ENCODE data around the gene TRMT44. TPM values are rescaled to one million over a fixed set of nuclear protein-coding genes. Genes with fewer than 3 reads are reported as not detected.

The TRMT44 gene
- total and polyA plus RNA-seq, 2 of the 4 experiments (the other 2 are of a cell fraction): 7.3 to 8.1 TPM

GRCh38 chr4:8401665-8402064, 38.9 kb upstream of the TRMT44 start:
- H2AFZ ChIP-seq (replicated peaks; ENCODE audit: low read length, poor library complexity): peak overlapping the region; percentile 67
- H3K79me1 ChIP-seq (ENCODE audit: low read depth in 1 of 2, low read length in 2 of 2): peaks cover 0 to 3% of the 10 kb centered on the region in 2 experiments; a peak in 1 of 4 replicates
- no peak overlapping the region for H3K4me2 ChIP-seq (ENCODE audit: low read depth, low read length)
- no peak overlapping the region for H3K27ac ChIP-seq (ENCODE audit: insufficient read depth, low read length)
- H2AK9ac ChIP-seq (replicated peaks; ENCODE audit: low read depth, low read length, poor library complexity): no peak overlapping the region
- no peaks in the 10 kb centered on the region for H3K9me1 ChIP-seq (ENCODE audit: insufficient read depth, low read length)
- dilution Hi-C loops (cut with HindIII; ENCODE audit: low sequenced_read_pairs, unreplicated experiment): no loop called here
- DNase-seq (no peak), ATAC-seq (ENCODE audit: low read depth) (no peak)
- no peak overlapping the region for H3K4me3 ChIP-seq (ENCODE audit: insufficient read depth, low read depth, low read length)
- H3K56ac ChIP-seq (ENCODE audit: extremely low read depth, insufficient read depth, low read length): no peak overlapping the region
- no peak overlapping the region for H3K9ac ChIP-seq (ENCODE audit: low read depth, low read length)
- POLR2A ChIA-PET (ENCODE audit: unreplicated experiment): no interaction called here
- no peaks in the 10 kb centered on the region for H3K4me1 ChIP-seq (ENCODE audit: control insufficient read depth, insufficient read depth, low read length)
- no peak overlapping the region for H4K8ac ChIP-seq (ENCODE audit: low read depth in 2 of 2, low read length in 2 of 2)
- no peak overlapping the region for H2BK5ac ChIP-seq (ENCODE audit: low read depth, low read length, poor library complexity, severe bottlenecking)
- no peak overlapping the region for H2BK15ac ChIP-seq (ENCODE audit: low read depth, low read length)
- H3K27me3 ChIP-seq (ENCODE audit: control insufficient read depth, insufficient read depth, low read length): no peaks in the 10 kb centered on the region
- BruUV-seq (replicated peaks): no TSS peak
- H2BK20ac ChIP-seq (ENCODE audit: low read depth, low read length): no peak overlapping the region
- intact Hi-C loops (cut with micrococcal nuclease): no loop called here
- H4K5ac ChIP-seq (ENCODE audit: low read depth, low read length): no peak overlapping the region
- no peak overlapping the region for H3K4ac ChIP-seq (ENCODE audit: low read depth, low read length)
- in situ Hi-C loops (cut with MboI; ENCODE audit: low sequenced_read_pairs): loop anchor here (5.0 kb wide), 2 partner anchors 159 to 224 kb away; no protein-coding TSS in a partner anchor
- 0 out of 2 replicates have a peak overlapping the region, but pooled peaks have one; percentile 15 for H2AK5ac ChIP-seq (ENCODE audit: low read depth, low read length)
- H3K18ac ChIP-seq (ENCODE audit: low read depth, low read length): no peak overlapping the region
- H3K36me3 ChIP-seq (ENCODE audit: control insufficient read depth, insufficient read depth, low read length): peaks cover 26% of the 10 kb centered on the region
- 83% methylated on average over 5 of the region's 10 CpGs; no CpG with 5 or more reads in 1 of the 2 experiments for WGBS, 2 experiments (ENCODE audit: extremely low coverage in 2 of 2, insufficient read length in 1 of 2)
- H4K91ac ChIP-seq (ENCODE audit: insufficient read depth, low read depth, low read length): no peak overlapping the region
- H4K20me1 ChIP-seq (ENCODE audit: insufficient read depth, low read length): no peaks in the 10 kb centered on the region
- no peak for TF ChIP-seq CEBPB (IDR thresholded peaks at IDR 0.05; ENCODE audit: low read depth, low read length)
- TF ChIP-seq, protein P1, sequence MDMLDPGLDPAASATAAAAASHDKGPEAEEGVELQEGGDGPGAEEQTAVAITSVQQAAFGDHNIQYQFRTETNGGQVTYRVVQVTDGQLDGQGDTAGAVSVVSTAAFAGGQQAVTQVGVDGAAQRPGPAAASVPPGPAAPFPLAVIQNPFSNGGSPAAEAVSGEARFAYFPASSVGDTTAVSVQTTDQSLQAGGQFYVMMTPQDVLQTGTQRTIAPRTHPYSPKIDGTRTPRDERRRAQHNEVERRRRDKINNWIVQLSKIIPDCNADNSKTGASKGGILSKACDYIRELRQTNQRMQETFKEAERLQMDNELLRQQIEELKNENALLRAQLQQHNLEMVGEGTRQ (IDR thresholded peaks at IDR 0.05; ENCODE audit: low read depth, low read length): no peak
- TF ChIP-seq POLR2A (IDR thresholded peaks at IDR 0.05; ENCODE audit: low read depth, low read length): no peak
- no peak for TF ChIP-seq RCOR1 (IDR thresholded peaks at IDR 0.05; ENCODE audit: insufficient replicate concordance, low read length)
- TF ChIP-seq MXI1 (IDR thresholded peaks at IDR 0.05; ENCODE audit: borderline replicate concordance, low read depth, low read length): no peak
- no peak for TF ChIP-seq RAD21 (IDR thresholded peaks at IDR 0.05; ENCODE audit: low read length)
- no peak for TF ChIP-seq MAFK (IDR thresholded peaks at IDR 0.05; ENCODE audit: low read depth, low read length)
- no peak for TF ChIP-seq MAZ (IDR thresholded peaks at IDR 0.05; ENCODE audit: borderline replicate concordance, low read depth, low read length)
- no peak for TF ChIP-seq BHLHE40 (IDR thresholded peaks at IDR 0.05; ENCODE audit: low read depth, low read length)
- no peak for TF ChIP-seq NFE2L2 (IDR thresholded peaks at IDR 0.05; ENCODE audit: low read depth, low read length)
- TF ChIP-seq RFX5 (IDR thresholded peaks at IDR 0.05; ENCODE audit: low read depth, low read length): no peak
- TF ChIP-seq FOS (IDR thresholded peaks at IDR 0.05; ENCODE audit: low read depth, low read length): no peak
- no peak for TF ChIP-seq CTCF (conservative IDR thresholded peaks at IDR 0.05; ENCODE audit: low read depth, low read length)
- H3K14ac ChIP-seq (replicated peaks; ENCODE audit: low read depth, low read length): no peak overlapping the region
- CTCF ChIA-PET: interaction anchor here (0.7 to 3.6 kb wide), 6 partner anchors 8 to 225 kb away, joined by 3 to 18 read pairs (median 9); no protein-coding TSS in a partner anchor
- H3K9me3 ChIP-seq (ENCODE audit: control insufficient read depth, insufficient read depth, low read length): no peaks in the 10 kb centered on the region
- no peak overlapping the region for H2BK120ac ChIP-seq (ENCODE audit: low read depth, low read length)
- H3K23ac ChIP-seq (ENCODE audit: low read depth, low read length): no peak overlapping the region
